Measurements from ENCODE around the gene KDSR. TPM values are rescaled to one million over a fixed set of nuclear protein-coding genes. Genes with fewer than 3 reads are reported as not detected.
A peak's percentile ranks its signal among the peaks of the same experiment; 100 is the strongest.

KDSR gene
- total and polyA plus RNA-seq, 2 donors (not counting 1 experiment from before 2014, with no cell fraction given): 43.3 to 54.1 TPM

DNA sequence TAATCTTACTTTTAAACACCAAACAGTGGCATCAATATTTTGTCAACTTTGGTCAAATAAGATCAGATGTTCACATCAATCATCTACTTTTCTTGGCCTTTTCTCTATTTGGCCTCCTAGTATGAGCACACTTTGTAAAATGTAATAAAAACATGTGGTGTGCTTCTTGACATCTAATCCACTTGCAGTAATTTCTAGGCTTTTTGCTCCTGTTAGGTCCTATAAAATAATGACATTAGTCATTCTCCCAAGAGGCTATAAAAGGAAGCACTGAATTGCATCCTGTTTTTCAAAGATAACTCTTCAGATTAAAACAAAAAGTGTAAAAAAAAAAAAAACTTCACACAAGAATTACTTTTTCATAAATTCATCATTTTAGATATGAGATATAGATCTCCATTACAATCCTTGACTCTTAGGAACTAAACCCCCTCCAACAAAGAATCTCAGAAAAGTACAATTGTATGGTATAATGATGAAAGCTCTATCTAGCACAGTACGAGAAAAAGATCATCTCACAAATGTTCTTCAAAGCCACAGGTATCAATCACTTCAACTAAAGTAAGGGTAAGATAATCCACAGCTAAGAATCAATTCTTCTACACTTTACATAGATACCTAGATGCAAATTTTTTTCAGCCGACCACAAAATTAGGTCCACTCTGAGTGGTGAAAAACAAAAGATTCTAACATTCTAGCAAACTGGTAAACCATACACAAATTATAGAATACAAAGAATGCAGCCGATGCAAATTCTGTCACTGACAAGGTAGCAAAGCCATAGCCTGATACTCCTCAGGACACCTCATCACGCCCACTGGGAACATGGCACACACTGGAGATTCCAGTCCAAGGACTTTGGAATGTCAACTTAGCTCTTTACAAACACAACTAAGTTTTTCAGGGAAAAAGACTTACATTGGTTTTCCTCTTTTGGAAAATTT is 50.1 kb downstream of the KDSR start:
- Histone ChIP-seq H3K9ac (ENCODE audit: insufficient read depth, low read length) (no peak overlapping the region), H3K4me1 (ENCODE audit: control insufficient read depth, extremely low read depth, insufficient read depth, low read length) (peaks cover 3% of the 10 kb centered on the region), H3K36me3 (ENCODE audit: control insufficient read depth, insufficient read depth, low read length) (no peaks in the 10 kb centered on the region), H3K9me3 (ENCODE audit: control insufficient read depth, insufficient read depth, low read depth, low read length) (no peaks in the 10 kb centered on the region), H3K4me3 (replicated peaks in 1 of 4; ENCODE audit: control extremely low read depth in 1 of 4, insufficient read depth in 1 of 4, low read depth in 3 of 4, low read length in 4 of 4) (peak overlapping the region in 1 of 4 experiments; percentile 80), H2AFZ (ENCODE audit: low read length) (no peak overlapping the region), H3K27me3 (ENCODE audit: control insufficient read depth, insufficient read depth, low read length) (no peaks in the 10 kb centered on the region), H3K4me2 (ENCODE audit: extremely low read depth, insufficient read depth, low read length) (peak overlapping the region; percentile 93), H3K27ac (ENCODE audit: insufficient read depth, low read length) (no peak overlapping the region), H3K79me2 (ENCODE audit: control insufficient read depth, insufficient read depth, low read length) (no peaks in the 10 kb centered on the region), H4K20me1 (ENCODE audit: control insufficient read depth, extremely low read depth, insufficient read depth, low read length) (no peaks in the 10 kb centered on the region)
- TF ChIP-seq, protein P1, sequence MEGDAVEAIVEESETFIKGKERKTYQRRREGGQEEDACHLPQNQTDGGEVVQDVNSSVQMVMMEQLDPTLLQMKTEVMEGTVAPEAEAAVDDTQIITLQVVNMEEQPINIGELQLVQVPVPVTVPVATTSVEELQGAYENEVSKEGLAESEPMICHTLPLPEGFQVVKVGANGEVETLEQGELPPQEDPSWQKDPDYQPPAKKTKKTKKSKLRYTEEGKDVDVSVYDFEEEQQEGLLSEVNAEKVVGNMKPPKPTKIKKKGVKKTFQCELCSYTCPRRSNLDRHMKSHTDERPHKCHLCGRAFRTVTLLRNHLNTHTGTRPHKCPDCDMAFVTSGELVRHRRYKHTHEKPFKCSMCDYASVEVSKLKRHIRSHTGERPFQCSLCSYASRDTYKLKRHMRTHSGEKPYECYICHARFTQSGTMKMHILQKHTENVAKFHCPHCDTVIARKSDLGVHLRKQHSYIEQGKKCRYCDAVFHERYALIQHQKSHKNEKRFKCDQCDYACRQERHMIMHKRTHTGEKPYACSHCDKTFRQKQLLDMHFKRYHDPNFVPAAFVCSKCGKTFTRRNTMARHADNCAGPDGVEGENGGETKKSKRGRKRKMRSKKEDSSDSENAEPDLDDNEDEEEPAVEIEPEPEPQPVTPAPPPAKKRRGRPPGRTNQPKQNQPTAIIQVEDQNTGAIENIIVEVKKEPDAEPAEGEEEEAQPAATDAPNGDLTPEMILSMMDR (conservative IDR thresholded peaks at IDR 0.05 in 1 of 2, IDR thresholded peaks at IDR 0.05 in 1 of 2; ENCODE audit: low read depth in 1 of 2, low read length in 2 of 2): no peak
- DNase-seq (ENCODE audit: low read depth in 2 of 2): no peak

DNA sequence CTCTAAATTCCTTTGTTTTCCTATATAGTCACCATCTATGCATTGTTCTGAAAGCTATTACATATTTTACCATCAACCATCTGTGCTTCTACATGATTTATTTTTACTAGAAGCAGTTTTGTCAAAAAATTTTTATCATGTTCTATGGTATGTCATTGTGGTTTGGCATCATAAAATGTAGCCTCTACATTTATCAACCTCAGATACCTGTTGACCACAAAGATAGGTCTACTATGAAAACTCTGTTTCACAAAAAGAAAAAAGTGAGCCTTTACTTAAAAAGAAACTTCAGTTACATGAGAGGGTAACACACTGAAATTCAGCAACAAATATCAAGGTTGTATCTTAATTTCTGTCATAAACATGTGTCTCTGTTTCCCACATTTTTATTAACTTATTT is 51.1 kb downstream of the KDSR start:
- H3K9ac ChIP-seq (ENCODE audit: insufficient read depth, low read length): no peak overlapping the region
- H3K4me1 ChIP-seq (ENCODE audit: control insufficient read depth, extremely low read depth, insufficient read depth, low read length): peaks cover 3% of the 10 kb centered on the region
- no peaks in the 10 kb centered on the region for H3K9me3 ChIP-seq (ENCODE audit: control insufficient read depth, insufficient read depth, low read depth, low read length)
- no peak for TF ChIP-seq EZH2 (IDR thresholded peaks at IDR 0.05; ENCODE audit: low read length, missing control alignments)
- TF ChIP-seq, protein P1 (conservative IDR thresholded peaks at IDR 0.05 in 1 of 2, IDR thresholded peaks at IDR 0.05 in 1 of 2; ENCODE audit: low read depth in 1 of 2, low read length in 2 of 2): no peak
- H3K27ac ChIP-seq (ENCODE audit: insufficient read depth, low read length): no peak overlapping the region
- H2AFZ ChIP-seq (ENCODE audit: low read length): no peak overlapping the region
- DNase-seq (ENCODE audit: low read depth in 2 of 2): peak in 1 of 2 donors; percentile 30
- H3K4me2 ChIP-seq (ENCODE audit: extremely low read depth, insufficient read depth, low read length): no peak overlapping the region
- H3K4me3 ChIP-seq (replicated peaks in 1 of 4; ENCODE audit: control extremely low read depth in 1 of 4, insufficient read depth in 1 of 4, low read depth in 3 of 4, low read length in 4 of 4): no peak overlapping the region
- H3K36me3 ChIP-seq (ENCODE audit: control insufficient read depth, insufficient read depth, low read length): no peaks in the 10 kb centered on the region
- H3K27me3 ChIP-seq (ENCODE audit: control insufficient read depth, insufficient read depth, low read length): no peaks in the 10 kb centered on the region
- H4K20me1 ChIP-seq (ENCODE audit: control insufficient read depth, extremely low read depth, insufficient read depth, low read length): no peaks in the 10 kb centered on the region
- no peaks in the 10 kb centered on the region for H3K79me2 ChIP-seq (ENCODE audit: control insufficient read depth, insufficient read depth, low read length)

DNA sequence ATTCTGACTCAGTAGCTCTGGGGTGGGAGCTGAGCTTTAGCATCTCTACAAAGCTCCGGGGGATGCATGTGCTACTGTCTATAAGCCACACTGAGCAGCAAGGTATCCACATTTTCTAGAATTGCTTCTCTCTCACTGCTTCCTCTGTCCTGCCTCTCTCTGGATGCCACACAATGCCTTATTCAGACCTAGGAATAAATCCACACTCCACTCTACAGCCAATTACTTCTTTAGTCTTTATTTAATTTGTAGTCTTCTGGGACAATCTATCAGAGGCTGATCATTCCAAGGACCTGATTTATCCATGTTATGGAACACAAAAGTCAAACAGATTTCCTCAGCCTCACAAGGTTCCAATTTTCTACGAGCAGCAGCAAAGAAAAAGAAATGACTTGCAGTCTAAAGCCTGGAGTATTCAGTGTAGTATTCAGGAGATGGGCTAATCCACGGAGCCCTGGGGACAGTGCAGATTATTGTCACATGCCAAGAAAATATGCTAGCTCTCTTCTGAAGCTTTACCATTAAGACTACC is 51.8 kb downstream of the KDSR start:
- no peak overlapping the region for H3K27ac ChIP-seq (ENCODE audit: insufficient read depth, low read length)
- no peak overlapping the region for H3K4me3 ChIP-seq (replicated peaks in 1 of 4; ENCODE audit: control extremely low read depth in 1 of 4, insufficient read depth in 1 of 4, low read depth in 3 of 4, low read length in 4 of 4)
- H3K27me3 ChIP-seq (ENCODE audit: control insufficient read depth, insufficient read depth, low read length): no peaks in the 10 kb centered on the region
- no peak overlapping the region for H3K9ac ChIP-seq (ENCODE audit: insufficient read depth, low read length)
- no peak for DNase-seq (ENCODE audit: low read depth in 2 of 2)
- no peak overlapping the region for H3K4me2 ChIP-seq (ENCODE audit: extremely low read depth, insufficient read depth, low read length)
- no peaks in the 10 kb centered on the region for H4K20me1 ChIP-seq (ENCODE audit: control insufficient read depth, extremely low read depth, insufficient read depth, low read length)
- H3K36me3 ChIP-seq (ENCODE audit: control insufficient read depth, insufficient read depth, low read length): no peaks in the 10 kb centered on the region
- TF ChIP-seq, protein P1 (conservative IDR thresholded peaks at IDR 0.05 in 1 of 2, IDR thresholded peaks at IDR 0.05 in 1 of 2; ENCODE audit: low read depth in 1 of 2, low read length in 2 of 2): no peak
- no peak for TF ChIP-seq EZH2 (IDR thresholded peaks at IDR 0.05; ENCODE audit: low read length, missing control alignments)
- H2AFZ ChIP-seq (ENCODE audit: low read length): no peak overlapping the region
- peaks cover 3% of the 10 kb centered on the region for H3K4me1 ChIP-seq (ENCODE audit: control insufficient read depth, extremely low read depth, insufficient read depth, low read length)
- H3K79me2 ChIP-seq (ENCODE audit: control insufficient read depth, insufficient read depth, low read length): no peaks in the 10 kb centered on the region
- H3K9me3 ChIP-seq (ENCODE audit: control insufficient read depth, insufficient read depth, low read depth, low read length): no peaks in the 10 kb centered on the region

All from fibroblast of lung (primary cell).